Measurements from ENCODE around the gene IL17RD.
A peak's percentile ranks its signal among the peaks of the same experiment; 100 is the strongest.

The IL17RD gene

DNA sequence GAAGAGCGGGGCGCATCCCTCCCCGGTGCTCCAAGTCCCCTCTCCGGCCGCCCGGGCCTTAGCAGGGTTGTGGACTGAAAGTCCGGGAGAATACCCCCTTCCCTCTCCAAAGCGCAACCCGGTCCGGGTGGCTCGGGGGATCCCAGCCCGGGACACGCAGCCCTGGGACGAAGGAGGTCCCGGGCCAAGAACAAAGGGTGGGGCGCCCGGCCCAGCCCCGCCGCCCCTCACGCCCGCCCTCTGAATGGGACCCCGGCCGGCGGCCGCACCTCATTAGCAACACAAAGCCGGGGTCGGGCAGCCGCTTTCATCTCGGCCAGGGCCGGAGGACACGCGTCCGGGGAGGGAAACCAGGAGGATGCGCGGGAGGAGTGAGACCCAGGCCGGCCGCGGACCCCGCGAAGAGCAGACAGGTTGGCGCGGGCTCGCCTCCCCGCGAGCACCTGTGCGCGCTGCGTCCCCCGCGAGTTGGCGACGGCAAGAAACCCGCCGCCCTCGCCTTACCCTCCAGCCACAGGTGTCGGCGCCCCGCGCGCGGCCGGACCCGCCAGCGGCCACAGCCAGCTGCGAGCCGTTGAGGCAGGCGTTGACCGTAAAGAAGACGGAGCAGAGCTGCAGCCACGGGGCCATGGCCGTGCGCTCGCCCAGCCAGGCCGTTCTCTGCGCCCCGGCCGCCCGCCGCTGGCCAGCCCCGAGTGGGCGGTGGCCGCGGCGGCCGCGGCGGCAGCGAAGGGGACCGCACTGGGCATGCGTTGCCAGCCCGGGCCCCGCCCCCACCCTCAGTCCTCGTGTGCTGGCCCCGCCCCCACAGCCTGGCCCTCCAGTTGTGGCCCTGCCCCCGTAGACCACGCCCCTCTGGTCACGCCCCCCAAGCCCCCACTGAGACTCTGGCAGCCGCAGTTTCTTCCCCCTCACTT is at the start of gene IL17RD:
Gene IL17RD, minus strand, starts transcription at position 697 of the 917 bp plus-strand sequence. Its CDS starts 67 bp downstream, at position 630.
- peak; percentile 91 for DNase-seq

DNA sequence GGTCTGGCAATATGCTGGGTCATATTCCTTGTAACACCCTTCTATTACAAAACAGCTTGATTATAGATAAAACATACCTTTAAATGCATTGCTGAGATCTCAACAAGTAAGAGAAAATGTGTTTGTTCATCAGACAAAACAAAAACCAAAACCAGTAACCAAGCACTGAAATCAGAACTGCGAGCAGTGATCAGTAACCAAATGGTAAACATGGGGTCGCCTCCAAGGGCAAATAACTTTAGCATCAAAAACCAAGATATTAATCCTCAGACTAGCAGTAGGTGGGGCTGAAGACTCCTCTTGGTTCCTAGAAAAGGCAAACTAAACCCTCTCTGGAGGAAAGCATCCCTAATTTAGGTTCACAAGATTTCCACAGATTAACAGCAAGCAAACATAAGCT is 41.3 kb upstream of the IL17RD start:
- no peak for DNase-seq

DNA sequence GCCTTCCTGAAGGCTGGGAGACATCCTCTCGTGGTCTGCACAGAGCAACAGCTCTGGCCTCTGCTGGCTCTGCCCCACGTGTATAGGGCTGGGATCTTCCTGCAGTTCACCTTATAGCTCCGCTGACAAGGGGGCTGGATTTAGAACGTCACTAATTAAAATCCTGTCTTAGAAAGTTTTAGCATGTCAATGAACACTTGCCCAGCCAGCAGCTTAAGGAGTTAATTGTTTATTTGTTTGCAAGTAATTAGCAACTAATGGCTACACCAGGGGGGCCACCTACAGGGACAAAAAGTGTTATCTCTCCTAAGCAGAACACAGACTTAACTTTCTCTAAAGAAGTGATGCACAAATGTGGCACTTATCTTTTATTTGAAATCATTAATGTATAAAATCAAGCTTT is 34.7 kb upstream of the IL17RD start, which contains the start of gene HESX1:
Gene HESX1, minus strand, starts transcription at position 84 of the 403 bp plus-strand sequence. Its CDS starts 60 bp downstream, at position 24.
- peak; percentile 10 for DNase-seq

- no peak for DNase-seq
Measured at GRCh38 chr3:57194641-57195040, 29.5 kb upstream of the IL17RD start.

GRCh38 chr3:57192028-57192427 is 26.9 kb upstream of the IL17RD start:
- DNase-seq: no peak

DNA sequence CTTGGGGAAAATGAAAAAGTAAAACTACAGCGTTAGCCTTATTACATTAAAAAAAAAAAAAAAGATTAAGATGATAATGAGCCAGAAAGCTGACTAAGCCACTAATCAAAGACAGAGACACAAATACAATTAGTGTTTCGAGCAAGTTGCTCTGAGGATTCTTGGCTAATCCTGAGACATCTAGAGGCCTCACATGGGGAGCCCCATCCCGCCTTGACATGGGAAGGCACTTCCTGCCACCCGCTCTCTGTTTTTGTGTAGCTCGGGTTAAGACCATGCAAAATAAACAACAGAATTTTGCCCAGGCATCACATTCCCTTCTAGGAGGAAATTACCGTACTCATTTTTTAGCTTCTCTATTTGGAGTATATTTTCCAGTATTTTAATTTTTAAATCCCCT is 19.4 kb upstream of the IL17RD start:
- no peak for DNase-seq

- DNase-seq: peak; percentile 62
Measured at GRCh38 chr3:57179580-57180410, 14.6 kb upstream of the IL17RD start.

DNA sequence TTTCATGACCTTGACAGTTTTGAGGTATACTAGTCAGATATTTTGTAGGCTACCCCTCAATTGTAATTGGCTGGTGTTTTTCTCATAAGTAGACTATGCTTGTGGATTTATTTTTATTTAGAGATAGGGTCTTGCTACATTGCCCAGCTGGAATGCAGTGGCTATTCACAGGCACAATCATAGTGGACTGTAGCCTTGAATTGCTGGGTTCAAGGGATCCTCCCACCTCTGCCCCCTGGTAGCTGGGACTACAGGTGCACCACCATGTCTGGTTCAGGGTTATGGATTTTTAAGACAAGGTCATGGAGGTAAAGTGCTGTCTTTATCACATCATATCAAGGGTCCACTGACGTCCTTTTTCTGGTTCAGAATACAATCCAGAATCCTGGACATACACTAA is 10.9 kb upstream of the IL17RD start:
- DNase-seq: no peak

DNA sequence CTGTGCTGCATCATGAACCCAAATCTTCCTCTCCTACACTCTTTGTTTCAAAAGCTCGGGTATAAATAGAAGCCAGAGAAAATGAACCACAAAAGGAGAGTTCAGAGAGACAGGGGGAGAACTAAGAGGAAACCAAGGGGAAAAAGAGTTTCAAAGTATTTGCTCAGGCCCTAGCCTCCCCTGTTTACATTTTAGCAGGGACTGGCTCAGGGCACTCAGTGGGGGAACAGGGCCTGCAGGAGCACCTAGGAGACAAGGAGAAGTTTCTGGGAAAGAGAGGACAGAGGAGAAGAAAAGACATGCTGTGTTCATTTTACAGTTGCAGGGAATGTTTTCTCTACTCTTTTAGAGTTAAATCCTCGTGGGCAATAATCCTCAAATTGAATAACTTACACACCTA is 8.5 kb upstream of the IL17RD start:
- DNase-seq: no peak

DNA sequence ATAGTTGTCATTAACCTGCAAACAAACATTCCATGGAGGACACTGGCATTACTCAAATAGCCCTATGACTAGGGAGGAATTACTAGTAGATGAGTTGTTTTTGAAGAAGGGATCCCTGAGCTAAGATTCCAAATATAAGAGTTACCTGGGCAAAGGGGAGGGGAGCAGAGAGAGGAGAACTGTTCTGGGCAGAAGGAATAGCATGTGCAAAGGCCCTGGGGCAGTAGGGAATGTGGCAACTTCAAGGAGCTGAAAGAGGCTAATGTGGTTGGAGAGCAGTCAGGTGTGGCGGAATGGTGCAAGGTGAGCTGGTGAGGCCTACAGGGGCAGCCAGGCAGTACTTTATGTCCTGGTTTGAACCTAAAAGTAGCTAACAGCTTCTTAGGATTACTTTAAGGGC is 5.8 kb upstream of the IL17RD start:
- DNase-seq: no peak

- DNase-seq: peak; percentile 83
Measured at GRCh38 chr3:57169872-57170623, 4.9 kb upstream of the IL17RD start.

- DNase-seq: no peak
Measured at GRCh38 chr3:57169108-57169507, 4.0 kb upstream of the IL17RD start.

- DNase-seq: no peak
Measured at GRCh38 chr3:57168151-57168550, 3.0 kb upstream of the IL17RD start.

DNA sequence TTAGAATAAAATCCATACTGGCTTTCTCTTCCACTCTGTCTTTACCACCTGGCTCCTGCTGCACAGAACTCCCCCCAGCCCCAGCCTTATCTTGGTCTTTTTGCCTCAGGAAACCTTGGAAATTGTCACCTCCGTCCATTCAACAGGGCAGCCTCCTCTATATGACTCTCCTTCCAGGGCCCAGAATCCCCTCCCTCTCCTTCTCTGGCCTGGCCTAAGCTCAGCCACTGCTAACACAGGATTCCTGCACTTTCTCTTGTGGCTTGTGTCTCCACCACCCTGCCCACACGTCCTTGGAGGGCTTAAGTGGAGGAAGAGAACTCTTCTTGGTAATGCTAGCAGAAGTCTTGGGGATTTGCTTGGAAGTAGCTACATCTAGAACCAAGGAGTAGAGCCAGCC is 1.5 kb upstream of the IL17RD start:
- no peak for DNase-seq

- DNase-seq: no peak
Measured at GRCh38 chr3:57165641-57166040, 488 bp upstream of the IL17RD start.

DNA sequence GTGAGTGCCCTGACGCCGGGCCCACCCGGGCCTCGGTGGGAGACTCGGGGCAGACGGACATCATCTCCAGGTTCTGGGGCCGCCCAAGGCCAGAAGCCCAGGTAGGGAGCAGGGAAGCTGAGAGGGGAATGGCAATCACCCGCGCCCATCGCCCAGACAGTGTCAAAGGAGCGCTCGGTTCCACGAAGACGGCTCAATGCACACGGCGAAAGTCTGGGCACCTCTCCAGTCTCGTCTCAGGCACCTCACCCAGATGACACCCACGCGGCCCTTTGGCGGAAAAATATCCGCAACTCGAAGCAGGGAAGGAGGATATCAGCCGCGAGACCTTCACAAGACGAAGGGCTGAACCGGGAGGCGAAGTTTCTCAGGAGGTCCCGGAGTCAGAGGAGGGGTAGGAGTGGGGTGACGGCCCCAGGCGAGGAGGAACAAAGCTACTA is 916 bp downstream of the IL17RD start:
- peak; percentile 48 for DNase-seq

- DNase-seq: no peak
Measured at GRCh38 chr3:57163751-57164150, 1.4 kb downstream of the IL17RD start.

GRCh38 chr3:57161915-57162314 is 3.2 kb downstream of the IL17RD start:
- DNase-seq: no peak

DNA sequence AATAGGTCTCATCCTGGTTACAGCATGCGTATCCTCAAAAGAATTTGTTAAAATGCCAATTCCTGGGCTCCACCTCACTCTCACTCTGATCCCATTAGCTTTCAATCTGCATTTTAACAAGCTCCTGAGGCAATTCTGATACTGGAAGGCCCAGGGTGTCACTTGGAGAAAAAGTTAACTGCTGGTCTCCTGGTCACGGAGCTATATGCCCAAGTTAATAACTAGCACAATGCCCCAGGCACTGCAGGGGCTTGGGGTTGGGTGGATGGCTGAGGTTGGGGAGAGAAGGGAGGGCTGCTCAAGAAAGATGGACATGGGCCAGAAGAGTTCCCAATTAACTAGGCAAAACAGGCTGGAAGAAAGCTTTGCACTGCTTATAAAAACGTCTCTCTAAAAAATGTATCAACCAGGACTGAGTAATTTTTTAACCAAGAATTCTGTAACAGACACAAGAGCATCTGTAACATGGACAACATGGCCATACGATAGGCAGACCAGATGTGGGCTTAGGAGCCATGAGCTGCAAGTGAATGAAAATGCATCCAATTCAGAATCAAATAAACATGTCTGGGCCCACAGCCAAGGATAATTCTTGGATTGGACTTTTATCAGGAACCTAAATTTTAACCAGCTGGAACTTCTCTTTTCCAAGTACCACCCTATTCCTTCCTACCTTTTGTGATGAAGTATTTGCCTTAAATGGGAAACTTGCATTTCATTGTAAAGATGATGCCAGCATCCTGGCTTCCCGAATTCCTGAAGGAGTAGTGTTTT is 4.2 kb downstream of the IL17RD start:
- DNase-seq: no peak

- no peak for DNase-seq
Measured at GRCh38 chr3:57160076-57160764, 4.9 kb downstream of the IL17RD start.
